GM19328 (cell line): Measurements from ENCODE around the gene OR6A2.
A peak's percentile ranks its signal among the peaks of the same experiment; 100 is the strongest.
"Not testable (repeated sequence)": the region's sequence is repeated elsewhere in the genome, so short reads cannot be mapped to it uniquely, and the experiment has no call there.

Source experiments
- ATAC-seq: cut with Tn5 transposase; IDR thresholded peaks from one replicate; pipeline ENCODE4 v1.9.1; 2021; ENCODE audit warnings: mild to moderate bottlenecking, moderate library complexity; ENCODE audit not compliant: unreplicated experiment

OR6A2 gene

GRCh38 chr11:6799402-6799801 is at the start of gene OR6A2:
OR6A2 (minus strand) TSS chr11:6799689; CDS start chr11:6795708, 3,981 bp downstream.
- ATAC-seq = no peak

- no peak for ATAC-seq
Observed at GRCh38 chr11:6845383-6845782, 45.9 kb upstream of the OR6A2 start, which contains the start of gene OR10A5. OR10A5 (plus strand) TSS chr11:6845683; CDS start chr11:6845683, 0 bp downstream.

DNA sequence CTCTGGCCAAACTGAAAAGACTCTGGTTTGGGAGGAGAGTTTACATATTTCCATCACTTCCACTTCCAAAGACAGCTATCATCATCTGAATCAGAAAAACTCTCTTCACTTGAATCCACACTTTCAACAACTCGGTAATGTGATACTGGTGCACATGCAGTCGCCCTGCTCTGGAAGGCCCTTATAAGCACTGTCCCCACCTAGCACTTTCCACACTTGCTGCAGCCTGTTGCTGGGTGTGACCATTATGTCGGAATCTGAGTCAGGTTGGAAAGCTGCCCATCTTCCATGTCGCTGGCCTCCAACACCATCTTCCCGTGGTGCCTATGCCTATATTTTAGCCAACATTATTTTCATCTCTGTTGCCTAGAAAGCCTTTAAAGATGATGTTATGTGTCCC is 44.9 kb upstream of the OR6A2 start:
- ATAC-seq = no peak

DNA sequence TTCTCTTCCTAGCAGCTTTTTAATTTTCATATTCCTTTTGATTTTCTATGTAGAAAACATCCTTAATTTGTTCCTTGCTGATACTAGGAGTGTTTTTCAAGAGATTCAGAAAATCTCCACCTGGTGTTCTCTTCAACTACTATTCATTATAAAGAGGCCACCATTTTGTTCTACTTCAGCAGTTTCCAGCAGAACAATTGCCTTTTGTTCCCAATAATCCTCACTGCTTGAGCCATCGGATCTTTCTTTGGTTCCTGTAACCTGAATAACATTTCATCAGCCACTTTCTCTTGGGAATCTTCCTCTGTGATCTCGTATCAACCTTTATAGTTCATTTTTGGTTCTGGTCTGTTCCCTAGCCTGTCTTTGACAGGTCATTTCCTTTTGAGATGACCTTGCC is 44.2 kb upstream of the OR6A2 start:
- ATAC-seq = no peak

DNA sequence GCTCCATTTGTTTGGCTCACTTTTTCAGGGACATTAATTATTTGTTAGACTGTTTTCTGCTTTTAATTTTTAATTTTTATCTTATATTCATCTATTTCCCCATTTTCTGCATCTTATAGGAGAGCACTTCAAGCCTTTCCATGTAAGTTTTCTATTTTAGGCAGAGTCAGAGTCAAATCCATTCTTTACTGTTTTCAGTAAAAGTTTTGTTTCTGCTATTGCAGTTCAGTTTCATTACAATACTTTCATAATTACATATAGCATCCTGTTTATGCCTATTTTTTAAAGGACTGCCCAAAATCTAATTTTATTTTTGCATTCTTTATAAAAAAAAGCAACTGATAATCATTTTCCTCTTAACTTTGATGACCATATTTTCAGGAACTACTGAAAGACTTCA is 42.2 kb upstream of the OR6A2 start:
- ATAC-seq = no peak

GRCh38 chr11:6834021-6834420 is 34.5 kb upstream of the OR6A2 start:
- no peak for ATAC-seq

DNA sequence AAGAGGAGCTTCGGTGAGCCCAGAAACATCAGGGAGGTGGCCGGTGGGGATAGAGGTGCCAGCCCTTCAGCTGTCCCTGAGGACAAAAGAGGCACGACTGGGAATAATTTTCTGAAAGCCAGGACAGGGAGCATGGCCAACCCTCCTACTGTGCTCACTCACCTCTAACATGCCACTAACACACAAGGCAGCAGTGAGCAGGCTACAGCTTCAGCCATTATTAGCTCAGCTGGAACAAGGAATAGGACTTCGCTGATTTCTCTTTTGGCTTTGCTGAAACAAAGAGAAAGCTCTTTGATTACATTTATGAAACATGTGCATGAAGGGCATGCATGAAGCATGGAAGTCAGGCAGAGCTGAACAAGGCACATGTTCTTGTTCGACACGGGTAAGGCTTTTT is 33.9 kb upstream of the OR6A2 start:
- ATAC-seq = no peak

- no peak for ATAC-seq
Observed at GRCh38 chr11:6828103-6828502, 28.6 kb upstream of the OR6A2 start.

DNA sequence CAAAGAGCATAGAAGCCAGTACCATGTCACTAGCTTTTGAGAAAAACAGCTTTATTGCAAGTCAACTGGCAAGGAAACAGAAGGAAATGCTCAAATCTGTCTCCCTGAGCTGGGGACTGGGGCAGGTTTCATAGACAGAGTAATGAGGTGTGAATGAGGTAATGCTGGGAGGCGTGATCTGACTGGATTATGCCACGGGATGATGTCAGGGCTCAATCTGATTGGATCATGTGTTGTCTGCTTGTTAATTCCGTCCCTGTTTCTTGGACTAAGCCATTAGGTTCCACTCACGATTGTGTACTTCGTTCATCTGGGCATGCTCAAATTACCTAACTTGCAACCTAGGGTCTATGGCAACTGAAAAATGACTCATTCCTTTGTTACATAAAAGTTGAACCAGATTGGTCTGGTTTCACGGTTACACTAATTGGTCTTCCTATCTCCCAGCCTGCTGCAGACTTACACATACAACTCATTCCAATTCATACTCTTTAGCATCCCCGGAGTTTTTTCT is 25.8 kb upstream of the OR6A2 start:
- no peak for ATAC-seq

DNA sequence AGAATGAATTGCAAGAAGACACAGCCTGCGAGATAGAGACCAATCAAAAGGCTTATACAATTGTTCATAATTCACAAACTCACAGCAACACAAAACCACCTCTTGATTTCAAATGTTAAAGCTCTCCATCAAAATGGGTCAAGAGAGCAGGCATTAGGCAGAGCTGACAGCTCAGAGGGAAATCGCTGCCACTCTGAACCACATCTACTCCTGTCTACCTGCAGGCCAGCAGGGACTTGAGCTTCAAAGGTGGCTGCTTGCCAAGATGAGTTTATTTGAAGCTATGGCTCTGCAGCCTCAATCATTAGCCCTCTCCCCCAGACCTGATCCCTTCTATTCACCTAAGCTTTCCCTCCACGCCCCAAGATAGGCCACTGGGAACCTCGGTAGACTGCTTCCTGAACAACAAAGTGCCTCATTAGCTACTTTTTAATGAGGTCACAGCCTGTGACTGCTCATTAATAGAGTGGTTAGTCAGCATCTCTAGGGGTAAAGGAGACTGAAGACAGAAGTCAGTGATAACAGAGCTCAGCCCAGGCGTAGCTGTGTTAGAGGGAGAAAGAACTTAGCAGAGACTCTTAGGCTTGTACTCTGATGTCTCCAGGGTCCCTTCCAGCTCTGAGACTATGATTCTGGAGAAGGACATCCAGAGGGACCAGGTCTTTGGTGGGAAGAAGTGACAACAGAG is 24.8 kb upstream of the OR6A2 start:
- ATAC-seq = no peak

DNA sequence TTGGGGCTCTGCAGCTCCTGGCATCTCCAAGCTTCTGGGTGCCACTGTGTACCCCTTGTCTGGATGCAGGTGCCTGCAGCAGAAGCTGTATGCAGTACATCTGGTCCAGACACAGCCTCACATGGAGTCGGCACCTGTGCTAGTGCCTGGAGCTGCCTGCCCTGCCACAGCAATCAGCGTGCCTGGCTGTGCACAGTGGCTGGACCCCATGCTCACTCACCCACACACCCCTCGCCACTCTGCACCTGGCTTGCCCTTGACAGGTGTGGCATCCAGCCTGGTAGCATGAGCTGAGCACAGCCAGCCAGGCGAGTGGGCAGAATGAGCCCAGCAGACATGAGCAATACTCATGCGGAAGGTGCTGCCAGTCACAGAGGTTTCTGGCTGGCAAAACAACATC is 19.5 kb upstream of the OR6A2 start:
- ATAC-seq = no peak

DNA sequence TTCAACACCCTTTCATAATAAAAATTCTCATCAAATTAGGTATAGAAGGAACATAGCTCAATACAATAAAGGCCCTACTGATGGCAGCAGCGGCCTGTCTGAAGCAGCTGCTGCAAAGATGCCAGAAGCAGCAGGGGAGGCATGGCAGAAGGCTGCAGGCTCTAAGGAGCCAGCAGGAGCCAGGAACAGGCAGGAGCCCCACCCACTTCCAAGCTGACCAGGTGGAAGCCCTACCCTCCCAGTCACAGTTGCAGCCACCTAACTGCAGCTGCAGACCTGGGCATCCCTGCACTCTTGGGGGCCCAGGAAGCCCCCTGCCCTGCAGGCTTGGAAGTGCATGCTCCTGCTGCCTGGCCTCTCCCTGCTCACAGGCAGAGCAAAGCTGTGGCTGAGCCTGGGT is 18.2 kb upstream of the OR6A2 start:
- no peak for ATAC-seq

GRCh38 chr11:6813656-6814055 is 14.2 kb upstream of the OR6A2 start:
- no peak for ATAC-seq

- ATAC-seq = no peak
Observed at GRCh38 chr11:6812390-6813005, 13.0 kb upstream of the OR6A2 start.

GRCh38 chr11:6801075-6801474 is 1.6 kb upstream of the OR6A2 start:
- ATAC-seq = not testable (repeated sequence)

DNA sequence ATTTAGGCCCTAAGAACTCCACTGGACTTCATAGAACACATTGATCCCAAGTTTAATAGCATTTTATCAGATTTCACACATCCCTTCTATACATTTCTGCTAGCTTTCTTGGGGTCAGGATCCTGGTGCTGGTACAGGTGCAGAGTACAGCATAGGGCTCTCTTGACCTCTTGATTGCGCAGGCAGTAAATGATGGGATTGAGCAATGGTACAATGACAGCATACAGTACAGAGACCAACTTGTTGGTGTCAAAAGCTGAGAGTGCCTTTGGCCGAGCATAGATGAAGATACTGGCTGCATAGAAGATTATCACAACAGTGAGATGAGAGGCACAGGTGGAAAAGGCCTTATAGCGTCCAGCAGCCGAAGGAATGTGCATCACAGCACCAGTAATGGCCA is 4.8 kb downstream of the OR6A2 start:
- ATAC-seq = no peak

DNA sequence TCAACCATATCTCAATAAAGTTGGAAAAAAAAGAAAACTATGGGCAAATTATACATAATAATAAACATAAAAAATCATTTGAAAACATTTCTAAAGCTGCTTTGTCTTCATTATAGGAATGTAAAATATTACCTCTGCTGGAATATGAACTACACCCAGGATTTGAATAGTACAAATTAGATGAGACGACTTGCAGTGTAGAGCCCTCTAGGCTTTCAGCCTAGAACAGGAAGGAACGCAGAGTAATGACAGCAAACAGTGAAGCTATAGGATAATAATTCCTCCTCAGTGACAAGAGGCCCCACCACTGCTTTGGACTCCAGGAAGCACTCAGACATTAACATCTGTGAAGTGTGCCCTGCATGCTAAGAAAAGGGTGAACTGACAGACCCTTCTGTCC is 8.9 kb downstream of the OR6A2 start:
- no peak for ATAC-seq

GRCh38 chr11:6782720-6783119 is 16.8 kb downstream of the OR6A2 start, which contains the start of gene OR2AG1:
OR2AG1 (plus strand) TSS chr11:6783020; CDS start chr11:6785038, 2,018 bp downstream.
- ATAC-seq = no peak

GRCh38 chr11:6780829-6781228 is 18.7 kb downstream of the OR6A2 start:
- ATAC-seq = no peak

- no peak for ATAC-seq
Observed at GRCh38 chr11:6778518-6778917, 21.0 kb downstream of the OR6A2 start.

- peak; percentile 83 for ATAC-seq
Observed at GRCh38 chr11:6771926-6772893, 27.3 kb downstream of the OR6A2 start, which contains the start of gene OR2AG2. OR2AG2 (minus strand) TSS chr11:6771976; CDS start chr11:6768957, 3,019 bp downstream.
